Globus pallidus (tissue), 1 donor: Measurements from ENCODE around the gene CBLC.

Experiments
- DNase-seq: peaks from one replicate; pipeline ENCODE4 v3.0.0-alpha.2; 2015; ENCODE audit warnings: low spot score

CBLC gene, protein sequence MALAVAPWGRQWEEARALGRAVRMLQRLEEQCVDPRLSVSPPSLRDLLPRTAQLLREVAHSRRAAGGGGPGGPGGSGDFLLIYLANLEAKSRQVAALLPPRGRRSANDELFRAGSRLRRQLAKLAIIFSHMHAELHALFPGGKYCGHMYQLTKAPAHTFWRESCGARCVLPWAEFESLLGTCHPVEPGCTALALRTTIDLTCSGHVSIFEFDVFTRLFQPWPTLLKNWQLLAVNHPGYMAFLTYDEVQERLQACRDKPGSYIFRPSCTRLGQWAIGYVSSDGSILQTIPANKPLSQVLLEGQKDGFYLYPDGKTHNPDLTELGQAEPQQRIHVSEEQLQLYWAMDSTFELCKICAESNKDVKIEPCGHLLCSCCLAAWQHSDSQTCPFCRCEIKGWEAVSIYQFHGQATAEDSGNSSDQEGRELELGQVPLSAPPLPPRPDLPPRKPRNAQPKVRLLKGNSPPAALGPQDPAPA

GRCh38 chr19:44777715-44778347 lies at the start of gene CBLC:
Gene CBLC, plus strand, starts transcription at chr19:44777890. Its CDS starts 42 bp downstream, at chr19:44777932.
- DNase-seq, result no peak

DNA sequence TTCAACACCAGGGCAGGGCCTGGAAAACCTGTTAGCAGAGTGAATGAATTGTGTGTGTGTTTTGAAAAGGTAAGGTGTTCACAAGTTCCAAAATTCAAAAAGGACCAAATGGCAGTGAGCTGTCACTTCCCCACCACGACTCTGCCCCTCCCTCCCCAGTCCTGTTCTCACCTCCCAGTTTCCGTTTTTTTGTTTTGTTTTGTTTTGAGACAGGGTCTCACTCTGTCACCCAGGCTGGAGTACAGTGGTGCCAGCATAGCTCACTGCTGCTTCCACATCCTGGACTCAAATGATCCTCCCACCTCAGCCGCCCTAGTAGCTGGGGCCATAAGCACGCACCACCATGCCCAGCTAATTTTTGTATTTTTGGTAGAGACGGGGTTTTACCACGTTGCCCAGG lies 49.5 kb upstream of the CBLC start:
- DNase-seq, result no peak

GRCh38 chr19:44729516-44730033 lies 48.1 kb upstream of the CBLC start:
- DNase-seq, result no peak

GRCh38 chr19:44731081-44731480 lies 46.6 kb upstream of the CBLC start:
- DNase-seq, result no peak

DNA sequence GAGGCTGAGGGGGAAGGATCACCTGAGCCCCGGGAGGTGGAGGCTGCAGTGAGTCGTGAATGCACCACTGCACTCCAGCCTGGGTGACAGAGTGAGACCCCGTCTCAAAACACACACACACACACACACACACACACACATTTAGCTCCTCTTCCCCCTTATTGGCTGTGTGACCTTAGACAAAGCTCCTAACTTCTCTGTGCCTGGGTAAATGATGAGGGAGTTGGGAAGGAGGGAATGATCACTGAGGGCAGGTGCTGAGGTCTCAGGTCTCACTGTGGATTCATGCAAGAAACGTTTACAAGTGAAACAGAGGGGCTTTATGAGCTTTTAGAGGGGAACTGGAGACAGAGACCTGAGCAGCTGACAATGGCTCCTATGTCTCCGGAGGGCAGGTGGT lies 46.1 kb upstream of the CBLC start:
- DNase-seq, result no peak

DNA sequence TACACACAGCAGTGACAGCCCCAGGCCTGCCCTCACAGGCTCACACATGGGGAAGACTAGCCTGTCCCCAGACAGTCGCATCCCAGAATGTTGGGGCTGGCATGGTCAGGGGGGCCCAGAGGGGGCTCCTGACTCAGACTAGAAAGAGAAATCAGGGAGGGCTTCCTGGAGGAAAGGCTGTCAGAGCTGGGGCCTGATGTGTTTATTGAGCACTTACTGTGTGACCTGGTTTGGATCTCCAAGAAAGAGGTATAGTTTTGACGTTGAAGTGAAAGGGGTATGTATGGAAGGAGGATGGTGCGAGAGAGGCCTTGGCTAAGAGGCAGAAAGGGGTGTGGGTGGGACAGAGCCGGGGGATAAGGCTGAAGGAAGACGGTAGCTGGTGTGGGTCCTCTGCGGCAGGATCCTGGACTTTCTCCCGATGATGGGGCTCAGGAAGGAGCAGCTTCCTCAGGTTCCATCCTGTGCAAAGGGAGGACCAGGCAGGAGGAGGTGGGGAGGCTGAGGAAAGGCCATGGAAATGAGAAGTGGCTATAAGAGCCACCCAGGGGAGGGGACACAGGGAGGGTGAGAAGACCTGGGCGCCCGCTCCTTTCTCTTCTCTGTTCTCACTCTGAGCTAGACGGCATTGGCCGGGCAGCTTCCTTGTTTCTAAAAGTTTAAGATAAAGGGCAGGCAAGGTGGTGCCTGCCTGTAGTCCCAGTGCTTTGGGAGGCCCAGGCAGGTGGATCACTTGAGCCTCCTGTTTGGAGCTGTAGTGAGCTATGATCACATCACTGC lies 45.3 kb upstream of the CBLC start:
- DNase-seq, result no peak

- DNase-seq, result no peak
Observed at GRCh38 chr19:44734357-44734756, 43.3 kb upstream of the CBLC start.

- DNase-seq, result no peak
Observed at GRCh38 chr19:44735011-44735410, 42.7 kb upstream of the CBLC start.

- DNase-seq, result no peak
Observed at GRCh38 chr19:44737238-44738071, 40.2 kb upstream of the CBLC start.

DNA sequence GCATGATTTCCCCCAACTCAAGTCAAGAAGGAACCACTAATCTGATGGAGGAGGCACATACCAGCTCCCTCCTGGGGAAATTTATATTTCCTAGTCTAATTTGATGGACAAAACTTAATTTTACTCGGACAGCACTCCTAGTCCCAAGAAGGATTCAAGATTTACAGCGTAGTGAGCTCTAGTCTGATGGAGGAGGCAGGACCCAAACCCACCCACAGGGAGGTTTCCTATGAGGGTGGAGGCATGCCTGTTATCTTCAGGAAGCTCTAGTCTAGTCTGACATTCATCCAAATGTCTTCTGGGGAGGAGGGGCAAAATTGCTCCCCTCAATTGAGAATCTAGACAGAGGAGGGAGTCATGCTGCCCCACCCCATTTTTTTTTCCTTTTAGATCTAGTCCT lies 39.6 kb upstream of the CBLC start:
- DNase-seq, result no peak

GRCh38 chr19:44738603-44739558 lies 38.8 kb upstream of the CBLC start:
- no peak for DNase-seq

GRCh38 chr19:44740351-44740824 lies 37.3 kb upstream of the CBLC start:
- no peak for DNase-seq

DNA sequence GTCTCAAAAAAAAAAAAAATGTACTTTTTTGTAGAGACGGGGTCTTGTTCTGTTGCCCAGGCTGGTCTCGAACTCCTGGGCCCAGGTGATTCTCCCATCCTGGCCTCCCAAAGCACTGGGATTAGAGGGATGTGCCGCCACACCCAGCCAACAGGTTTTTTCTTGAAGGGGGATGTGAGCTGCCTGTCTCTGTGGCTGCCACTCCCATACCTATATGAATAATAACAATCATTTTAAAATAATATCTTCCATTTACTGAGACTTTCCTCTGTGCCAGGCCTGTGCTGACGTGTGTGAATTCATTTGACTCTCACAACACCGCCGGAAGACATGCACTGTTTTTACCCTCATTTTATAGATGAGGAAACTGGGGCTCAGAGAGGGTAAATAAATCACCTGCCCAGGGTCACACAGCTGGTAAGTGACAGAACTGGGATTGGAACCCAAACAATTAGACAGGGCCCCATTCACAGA lies 36.4 kb upstream of the CBLC start:
- DNase-seq, result no peak

- peak; percentile 87 for DNase-seq
Observed at GRCh38 chr19:44741841-44742329, 35.8 kb upstream of the CBLC start.

DNA sequence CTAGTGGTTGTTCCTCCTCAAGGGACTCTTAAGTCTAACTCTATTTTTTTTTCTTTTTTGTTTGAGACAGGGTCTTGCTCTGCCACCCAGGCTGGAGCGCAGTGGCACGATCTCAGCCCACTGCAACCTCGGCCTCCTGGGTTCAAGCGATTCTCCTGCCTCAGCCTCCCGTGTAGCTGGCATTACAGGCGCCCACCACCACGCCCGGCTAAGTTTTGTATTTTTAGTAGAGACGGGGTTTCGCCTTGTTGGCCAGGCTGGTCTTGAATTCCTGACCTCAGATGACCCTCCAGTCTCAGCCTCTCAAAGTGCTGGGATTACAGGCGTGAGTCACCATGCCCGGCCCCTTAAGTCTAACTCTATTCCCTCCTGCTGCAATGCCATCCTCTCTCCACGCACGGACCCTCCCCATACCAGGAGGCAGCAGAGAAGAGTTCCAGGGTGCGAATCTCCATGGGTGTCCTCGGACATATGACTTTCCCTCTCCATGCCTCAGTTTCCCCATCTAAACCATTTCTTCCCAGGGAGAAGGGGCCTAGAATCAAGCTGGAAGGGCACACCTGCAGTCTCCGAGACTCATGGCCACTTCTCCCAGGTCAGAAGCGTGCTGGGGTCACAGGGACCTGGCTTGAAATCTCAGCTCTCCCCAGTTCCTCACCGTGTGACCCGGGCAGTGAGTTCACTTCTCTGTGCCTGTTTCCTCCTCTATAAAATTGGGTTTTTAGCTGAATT lies 35.2 kb upstream of the CBLC start:
- DNase-seq, result no peak

DNA sequence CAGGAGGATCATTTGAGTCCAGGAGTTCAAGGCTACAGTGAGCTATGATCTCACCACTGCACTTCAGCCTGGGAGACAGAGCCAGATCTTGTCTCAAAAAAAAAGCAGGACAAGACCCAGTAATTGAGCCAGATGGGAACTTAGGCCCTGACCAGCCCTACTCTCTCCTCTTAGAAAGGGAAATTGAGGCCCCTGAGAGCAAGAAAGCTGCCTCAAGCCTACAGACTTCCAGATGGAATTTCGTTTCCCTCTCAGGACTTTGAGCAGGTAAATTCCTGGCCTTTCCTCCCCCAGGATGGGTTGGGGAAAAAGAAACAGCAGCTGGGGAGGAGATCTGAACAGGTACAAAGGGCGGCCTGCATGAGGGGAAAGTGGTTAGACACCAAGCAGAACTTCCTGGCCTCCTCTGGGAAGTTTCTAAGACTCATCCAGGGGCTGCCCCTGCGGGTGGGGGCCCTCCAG lies 32.8 kb upstream of the CBLC start:
- no peak for DNase-seq

DNA sequence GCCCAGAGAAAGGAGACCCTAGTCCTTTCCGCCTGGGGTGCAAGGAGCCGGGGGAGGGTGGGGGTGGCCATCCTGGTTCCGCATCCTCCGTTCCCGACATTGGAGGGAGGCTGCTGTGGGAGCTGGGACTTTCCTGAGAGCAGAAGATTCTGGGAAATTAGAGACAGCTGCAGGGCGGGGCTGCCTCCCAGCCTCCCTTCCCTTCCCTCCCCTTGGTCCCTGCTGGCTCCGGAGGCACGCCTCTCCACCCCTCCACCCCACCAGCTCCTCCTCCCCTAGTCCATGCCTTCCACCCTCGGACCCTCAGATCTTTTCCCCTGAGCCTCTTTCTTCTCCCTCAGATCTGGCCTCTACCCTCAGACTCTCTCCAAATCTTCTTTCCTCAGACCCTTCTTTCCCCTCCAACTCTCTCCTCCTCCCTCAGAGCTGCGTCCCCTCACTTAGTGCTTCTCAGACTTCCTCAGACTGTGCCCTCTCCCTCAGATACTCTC lies 32.3 kb upstream of the CBLC start:
- no peak for DNase-seq

- DNase-seq, result no peak
Observed at GRCh38 chr19:44745887-44746600, 31.6 kb upstream of the CBLC start.
